HG02763 (cell line): ENCODE data around the gene HTR1B.
A peak's percentile ranks its signal among the peaks of the same experiment; 100 is the strongest.

Experiments
- ATAC-seq: cut with Tn5 transposase; IDR thresholded peaks from one replicate; pipeline ENCODE4 v1.9.1; 2021; ENCODE audit warnings: mild to moderate bottlenecking, moderate library complexity; ENCODE audit not compliant: unreplicated experiment

HTR1B gene

GRCh38 chr6:77463308-77463860, at the start of gene HTR1B:
HTR1B (minus strand) TSS chr6:77463491; CDS start chr6:77463403, 88 bp downstream.
- no peak for ATAC-seq

GRCh38 chr6:77512554-77512953, 49.3 kb upstream of the HTR1B start:
- no peak for ATAC-seq

GRCh38 chr6:77511860-77512259, 48.6 kb upstream of the HTR1B start:
- ATAC-seq, result no peak

GRCh38 chr6:77502981-77503380, 39.7 kb upstream of the HTR1B start:
- ATAC-seq, result no peak

GRCh38 chr6:77492530-77492929, 29.2 kb upstream of the HTR1B start:
- ATAC-seq, result no peak

- ATAC-seq, result no peak
Measured at GRCh38 chr6:77487808-77488425, 24.6 kb upstream of the HTR1B start.

GRCh38 chr6:77482981-77483380, 19.7 kb upstream of the HTR1B start:
- no peak for ATAC-seq

- ATAC-seq, result no peak
Measured at GRCh38 chr6:77474973-77475372, 11.7 kb upstream of the HTR1B start.

- no peak for ATAC-seq
Measured at GRCh38 chr6:77474286-77474956, 11.1 kb upstream of the HTR1B start.

- no peak for ATAC-seq
Measured at GRCh38 chr6:77470983-77471382, 7.7 kb upstream of the HTR1B start.

GRCh38 chr6:77468939-77469338, 5.6 kb upstream of the HTR1B start:
- no peak for ATAC-seq

GRCh38 chr6:77466451-77467437, 3.5 kb upstream of the HTR1B start:
- ATAC-seq, result peak; percentile 60

GRCh38 chr6:77466055-77466450, 2.8 kb upstream of the HTR1B start:
- ATAC-seq, result peak; percentile 85

- no peak for ATAC-seq
Measured at GRCh38 chr6:77464495-77464867, 1.2 kb upstream of the HTR1B start.

- ATAC-seq, result no peak
Measured at GRCh38 chr6:77463861-77464494, 687 bp upstream of the HTR1B start.

- ATAC-seq, result no peak
Measured at GRCh38 chr6:77462359-77463307, 658 bp downstream of the HTR1B start.

GRCh38 chr6:77461796-77462195, 1.5 kb downstream of the HTR1B start:
- ATAC-seq, result no peak

- ATAC-seq, result no peak
Measured at GRCh38 chr6:77458421-77458820, 4.9 kb downstream of the HTR1B start.

- peak; percentile 82 for ATAC-seq
Measured at GRCh38 chr6:77457720-77458349, 5.5 kb downstream of the HTR1B start.
